Smooth muscle cell (in vitro differentiated cells): ENCODE measurements around the gene GTF2H4. TPM values are rescaled to one million over a fixed set of nuclear protein-coding genes. Genes with fewer than 3 reads are reported as not detected.

Experiments used
- DNase-seq: peaks from one replicate; lab custom pipeline; 2025; ENCODE audit not compliant: unreplicated experiment; lab: John Stamatoyannopoulos, UW
- H2AFZ ChIP-seq: fragments of 200-600 bp; sonication (generic); 2 replicates; pipeline ENCODE4 v1.6.0; 2016; ENCODE audit warnings: antibody characterized with exemption, low read depth, mild to moderate bottlenecking
- H3F3A ChIP-seq: fragments of 200-600 bp; sonication (generic); 2 replicates; pipeline ENCODE4 v1.6.0; 2017; ENCODE audit warnings: antibody characterized with exemption, low read depth
- H3K27ac ChIP-seq: fragments of 200-600 bp; sonication (generic); 2 replicates; pipeline ENCODE4 v1.5.1; 2016; ENCODE audit warnings: low read depth, mild to moderate bottlenecking
- H3K27me3 ChIP-seq: fragments of 200-600 bp; sonication (generic); 2 replicates; pipeline ENCODE4 v1.6.1; 2016; ENCODE audit warnings: low read depth, mild to moderate bottlenecking
- H3K36me3 ChIP-seq: fragments of 200-600 bp; sonication (generic); 2 replicates; pipeline ENCODE4 v1.5.1; 2016; ENCODE audit warnings: low read depth
- H3K4me1 ChIP-seq: fragments of 200-600 bp; sonication (generic); 2 replicates; pipeline ENCODE4 v1.5.1; 2016; ENCODE audit warnings: low read depth
- H3K4me2 ChIP-seq: fragments of 200-600 bp; sonication (generic); 2 replicates; pipeline ENCODE4 v1.6.0; 2016; ENCODE audit warnings: mild to moderate bottlenecking
- H3K4me3 ChIP-seq: fragments of 200-600 bp; sonication (generic); 2 replicates; pipeline ENCODE4 v1.5.1; 2016; ENCODE audit warnings: mild to moderate bottlenecking
- H3K79me2 ChIP-seq: fragments of 200-600 bp; sonication (generic); 2 replicates; pipeline ENCODE4 v1.6.0; 2016; ENCODE audit warnings: low read depth, mild to moderate bottlenecking
- H3K9ac ChIP-seq: fragments of 200-600 bp; sonication (generic); 2 replicates; pipeline ENCODE4 v1.6.0; 2016; ENCODE audit warnings: low read depth
- H3K9me3 ChIP-seq: fragments of 200-600 bp; sonication (generic); replicated peaks from 2 replicates; pipeline ENCODE4 v1.5.1; 2016; ENCODE audit warnings: low read depth
- H4K20me1 ChIP-seq: fragments of 200-600 bp; sonication (generic); 2 replicates; pipeline ENCODE4 v1.6.0; 2016; ENCODE audit warnings: low read depth
- WGBS: methylation state at CpG from one replicate; pipeline ENCODE4 v1.1.7; 2016; ENCODE audit warnings: low lambda C conversion rate; 5-methylcytosine and 5-hydroxymethylcytosine counted together
- polyA plus RNA-seq: library from polyadenylated mRNA; unstranded; fragments of >200 nt; fragmentation: Nextera tagmentation; extraction: Ambion mirVana; gene quantifications from 2 replicates; pipeline ENCODE4 v1.2.1, GENCODE V29; 2016
- total RNA-seq: library from RNA; depleted of rRNA; stranded (reverse); fragments of >200 nt; gene quantifications from 2 replicates; pipeline ENCODE4 v1.2.3, GENCODE V29; 2014
- TF ChIP-seq, protein P1 (sequence below): fragments of 200-600 bp; sonication (generic); IDR thresholded peaks from 2 replicates; pipeline ENCODE4 v1.5.1; 2017; ENCODE audit warnings: borderline replicate concordance, mild to moderate bottlenecking, antibody characterized with exemption; ENCODE audit not compliant: insufficient read depth, poor library complexity, severe bottlenecking

Gene GTF2H4
- total and polyA plus RNA-seq, 2 experiments from 2014 or later, result 9.5 to 15.6 TPM

DNA sequence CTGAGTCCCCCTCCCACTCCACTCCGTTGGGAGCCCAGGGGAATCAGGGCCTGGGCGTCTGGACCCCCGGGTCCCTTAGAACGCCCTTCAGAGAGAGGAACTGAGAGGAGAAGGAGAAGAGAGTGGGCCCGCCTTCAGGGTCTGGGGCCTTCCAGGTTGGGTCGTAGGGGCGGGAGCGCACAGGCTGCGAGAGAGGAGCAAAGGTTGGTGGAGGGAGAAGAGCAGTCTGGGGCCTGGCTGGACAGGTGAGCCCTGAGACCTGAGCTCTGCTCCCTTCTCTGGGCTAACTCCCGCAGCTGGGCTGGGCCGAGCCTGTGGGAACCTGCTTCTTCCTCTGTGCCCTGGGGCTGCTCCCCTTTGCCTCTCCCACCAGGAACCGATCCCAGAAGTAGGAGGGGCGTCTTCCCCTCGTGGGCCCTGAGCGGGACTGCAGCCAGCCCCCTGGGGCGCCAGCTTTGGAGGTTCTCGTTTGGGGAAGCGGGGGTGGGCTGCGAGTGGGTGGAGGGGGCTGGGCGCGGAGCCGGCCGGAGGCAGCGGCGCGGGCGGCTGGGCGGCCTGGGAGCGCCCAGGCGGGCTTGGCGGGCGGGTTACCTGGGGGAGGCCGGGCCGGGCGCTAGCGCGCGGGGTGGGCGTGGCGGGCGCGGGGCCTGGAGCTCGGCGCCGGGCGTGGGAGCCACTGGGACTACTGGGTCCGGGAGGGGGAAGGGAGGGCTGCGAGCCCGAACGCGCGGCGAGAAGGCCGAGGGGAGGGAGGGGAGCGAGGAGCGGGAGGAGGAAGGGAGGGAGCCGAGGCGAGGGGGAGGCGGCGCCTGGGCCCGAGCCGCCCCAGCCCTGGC, 24.1 kb upstream of the GTF2H4 start, which contains the start of gene DDR1:
Gene DDR1 (plus strand): TSS at position 835 of the 836 bp plus-strand sequence. CDS start 4,211 bp downstream, outside the sequence.
- Histone ChIP-seq H3K9me3 (no peaks in the 10 kb centered on the region), H2AFZ (peak within 1 kb of the TSS; percentile 18), H3K9ac (peak within 1 kb of the TSS; percentile 65), H3K27me3 (no peaks in the 10 kb centered on the region), H3K27ac (peak within 1 kb of the TSS; percentile 80), H3K4me3 (peak within 1 kb of the TSS; percentile 86), H3K79me2 (peaks cover 42% of the 10 kb centered on the region), H3K4me1 (peaks cover 60% of the 10 kb centered on the region), H4K20me1 (peaks cover 35% of the 10 kb centered on the region), H3K4me2 (peak within 1 kb of the TSS; percentile 96), H3K36me3 (no peaks in the 10 kb centered on the region), H3F3A (peaks cover 17% of the 10 kb centered on the region)
- no peak for DNase-seq
- 18% methylated on average over 19 of the region's 62 CpGs for WGBS
- TF ChIP-seq, protein P1, sequence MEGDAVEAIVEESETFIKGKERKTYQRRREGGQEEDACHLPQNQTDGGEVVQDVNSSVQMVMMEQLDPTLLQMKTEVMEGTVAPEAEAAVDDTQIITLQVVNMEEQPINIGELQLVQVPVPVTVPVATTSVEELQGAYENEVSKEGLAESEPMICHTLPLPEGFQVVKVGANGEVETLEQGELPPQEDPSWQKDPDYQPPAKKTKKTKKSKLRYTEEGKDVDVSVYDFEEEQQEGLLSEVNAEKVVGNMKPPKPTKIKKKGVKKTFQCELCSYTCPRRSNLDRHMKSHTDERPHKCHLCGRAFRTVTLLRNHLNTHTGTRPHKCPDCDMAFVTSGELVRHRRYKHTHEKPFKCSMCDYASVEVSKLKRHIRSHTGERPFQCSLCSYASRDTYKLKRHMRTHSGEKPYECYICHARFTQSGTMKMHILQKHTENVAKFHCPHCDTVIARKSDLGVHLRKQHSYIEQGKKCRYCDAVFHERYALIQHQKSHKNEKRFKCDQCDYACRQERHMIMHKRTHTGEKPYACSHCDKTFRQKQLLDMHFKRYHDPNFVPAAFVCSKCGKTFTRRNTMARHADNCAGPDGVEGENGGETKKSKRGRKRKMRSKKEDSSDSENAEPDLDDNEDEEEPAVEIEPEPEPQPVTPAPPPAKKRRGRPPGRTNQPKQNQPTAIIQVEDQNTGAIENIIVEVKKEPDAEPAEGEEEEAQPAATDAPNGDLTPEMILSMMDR, result no peak

DNA sequence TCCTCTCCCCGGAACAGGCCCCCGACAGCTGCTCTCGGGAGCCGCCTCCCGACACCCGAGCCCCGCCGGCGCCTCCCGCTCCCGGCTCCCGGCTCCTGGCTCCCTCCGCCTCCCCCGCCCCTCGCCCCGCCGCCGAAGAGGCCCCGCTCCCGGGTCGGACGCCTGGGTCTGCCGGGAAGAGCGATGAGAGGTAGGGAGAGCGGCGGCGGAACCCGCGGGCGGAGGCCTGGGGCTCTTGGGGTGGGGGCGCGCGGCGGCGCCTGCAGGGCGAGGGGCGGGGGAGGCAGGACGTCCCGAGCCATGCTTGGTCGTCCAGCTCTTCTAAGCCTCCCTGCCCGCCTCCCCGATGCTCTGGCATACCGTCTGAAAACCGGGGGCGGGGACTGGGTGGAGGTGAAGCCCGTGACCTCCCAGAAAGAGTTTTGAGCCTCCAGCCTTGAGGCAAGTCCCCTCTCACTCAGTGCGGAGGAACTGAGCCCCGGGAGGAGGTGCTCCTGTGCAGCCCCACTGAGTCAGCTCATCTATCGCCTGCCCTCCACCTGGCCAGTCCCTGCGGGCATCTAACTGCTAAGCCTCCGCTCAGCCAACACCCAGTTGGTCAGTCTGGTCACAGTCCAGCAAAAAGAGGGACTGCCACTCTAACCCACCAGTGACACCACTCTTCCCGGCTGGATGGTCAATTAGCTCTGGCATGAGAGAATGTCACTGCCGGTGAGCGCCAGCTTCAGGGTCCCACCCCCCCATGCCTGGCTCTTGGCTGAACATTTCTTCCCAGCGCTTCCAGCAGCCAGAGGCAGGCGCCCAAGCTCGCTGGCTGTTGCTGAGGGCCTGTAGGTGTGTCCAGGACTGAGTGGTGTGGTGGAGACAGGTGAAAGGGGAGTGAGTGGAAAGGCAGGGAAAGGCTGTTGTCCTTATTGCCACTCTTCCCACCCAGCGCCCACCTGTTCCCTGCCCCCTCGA, 23.2 kb upstream of the GTF2H4 start:
- H3K79me2 ChIP-seq, result peaks cover 45% of the 10 kb centered on the region
- peak overlapping the region; percentile 65 for H3K9ac ChIP-seq
- H3K27ac ChIP-seq, result peak overlapping the region; percentile 80
- H4K20me1 ChIP-seq, result peaks cover 42% of the 10 kb centered on the region
- H3K4me2 ChIP-seq, result peak overlapping the region; percentile 96
- H3K4me3 ChIP-seq, result peak overlapping the region; percentile 86
- H3K27me3 ChIP-seq, result no peaks in the 10 kb centered on the region
- TF ChIP-seq, protein P1, result no peak
- 8% methylated on average over 18 of the region's 59 CpGs for WGBS
- no peaks in the 10 kb centered on the region for H3K36me3 ChIP-seq
- peaks cover 17% of the 10 kb centered on the region for H3F3A ChIP-seq
- DNase-seq, result no peak
- H3K9me3 ChIP-seq, result no peaks in the 10 kb centered on the region
- peak overlapping the region; percentile 18 for H2AFZ ChIP-seq
- H3K4me1 ChIP-seq, result peaks cover 58% of the 10 kb centered on the region

DNA sequence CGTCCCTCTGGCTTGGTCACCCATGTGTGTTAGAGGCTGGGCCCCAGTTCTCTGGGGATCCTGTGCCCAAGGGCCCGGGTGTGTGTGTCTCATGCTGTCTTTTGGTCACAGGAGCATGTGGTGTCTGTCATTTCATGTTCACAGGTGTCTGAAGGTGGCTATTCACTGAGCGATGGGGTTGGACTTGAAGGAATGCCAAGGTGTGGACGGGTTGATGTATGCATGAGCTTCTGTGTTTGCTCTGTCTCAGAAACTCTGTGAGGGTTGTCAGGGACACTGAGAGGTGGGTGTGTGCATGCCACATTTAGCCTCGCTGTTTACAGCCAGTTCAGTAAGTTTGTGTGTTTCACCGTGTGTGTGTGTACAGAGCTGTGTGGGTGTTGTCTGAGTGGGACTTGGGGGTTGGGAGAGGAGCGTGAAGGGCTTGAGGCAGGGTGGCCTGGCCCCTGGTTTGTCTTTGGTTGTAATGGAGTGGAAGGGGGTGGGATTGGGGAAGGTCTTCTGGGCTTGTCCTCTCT, 22.5 kb upstream of the GTF2H4 start:
- H3K9me3 ChIP-seq, result no peaks in the 10 kb centered on the region
- DNase-seq, result no peak
- H3F3A ChIP-seq, result peaks cover 17% of the 10 kb centered on the region
- 14% methylated on average over 7 of the region's 7 CpGs for WGBS
- H3K4me1 ChIP-seq, result peaks cover 52% of the 10 kb centered on the region
- H3K27ac ChIP-seq, result peak overlapping the region; percentile 80
- no peaks in the 10 kb centered on the region for H3K27me3 ChIP-seq
- peak overlapping the region; percentile 96 for H3K4me2 ChIP-seq
- H3K36me3 ChIP-seq, result no peaks in the 10 kb centered on the region
- TF ChIP-seq, protein P1, result no peak
- H3K9ac ChIP-seq, result peak overlapping the region; percentile 65
- H3K4me3 ChIP-seq, result peak overlapping the region; percentile 86
- H4K20me1 ChIP-seq, result peaks cover 49% of the 10 kb centered on the region
- peak overlapping the region; percentile 3 for H2AFZ ChIP-seq
- peaks cover 45% of the 10 kb centered on the region for H3K79me2 ChIP-seq
